GM21515 (cell line): Measurements from ENCODE around the gene NCKAP5.
"Not testable (repeated sequence)": the region's sequence is repeated elsewhere in the genome, so short reads cannot be mapped to it uniquely, and the experiment has no call there.

Experiments used
- ATAC-seq: cut with Tn5 transposase; IDR thresholded peaks from one replicate; pipeline ENCODE4 v1.9.1; 2021; ENCODE audit not compliant: unreplicated experiment

NCKAP5 gene

DNA sequence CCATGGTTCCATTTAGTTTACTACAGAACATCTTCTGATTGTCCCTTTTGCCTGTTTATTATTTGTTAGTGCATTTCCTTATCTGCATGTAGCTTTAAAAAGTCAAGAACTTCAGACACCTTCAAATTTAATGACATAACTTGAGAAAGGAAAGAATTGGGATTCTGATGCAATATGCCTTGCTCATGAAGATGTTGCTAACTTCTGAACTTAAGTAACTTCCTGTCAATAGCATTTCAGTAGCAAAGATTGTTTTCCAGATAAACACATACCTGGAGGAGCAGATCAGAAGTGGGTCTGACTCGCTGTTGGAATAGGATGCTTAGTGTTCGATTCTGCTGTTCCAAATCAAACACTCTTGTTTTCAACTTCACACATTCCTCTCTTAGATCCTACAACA lies 708.0 kb downstream of the NCKAP5 start:
- no peak for ATAC-seq

DNA sequence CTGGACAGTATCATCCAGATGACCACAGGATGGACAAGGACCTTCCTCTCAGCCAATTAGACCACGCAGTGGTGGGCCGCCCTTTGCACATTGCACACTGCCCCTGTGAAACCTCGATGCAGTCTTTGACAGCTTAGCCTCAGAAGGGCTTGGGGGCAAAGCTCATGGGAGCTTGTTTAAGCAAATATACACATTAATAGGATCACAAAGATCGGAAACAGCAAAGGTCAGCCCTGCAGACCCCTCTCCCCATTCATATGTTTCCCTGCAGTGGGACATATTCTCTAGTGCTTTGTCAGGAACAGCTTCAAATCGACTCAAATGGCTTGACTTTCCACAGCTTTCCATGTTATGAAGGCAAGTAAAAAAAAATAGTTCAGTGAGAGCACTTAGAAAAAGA lies 708.7 kb downstream of the NCKAP5 start:
- ATAC-seq, result no peak

DNA sequence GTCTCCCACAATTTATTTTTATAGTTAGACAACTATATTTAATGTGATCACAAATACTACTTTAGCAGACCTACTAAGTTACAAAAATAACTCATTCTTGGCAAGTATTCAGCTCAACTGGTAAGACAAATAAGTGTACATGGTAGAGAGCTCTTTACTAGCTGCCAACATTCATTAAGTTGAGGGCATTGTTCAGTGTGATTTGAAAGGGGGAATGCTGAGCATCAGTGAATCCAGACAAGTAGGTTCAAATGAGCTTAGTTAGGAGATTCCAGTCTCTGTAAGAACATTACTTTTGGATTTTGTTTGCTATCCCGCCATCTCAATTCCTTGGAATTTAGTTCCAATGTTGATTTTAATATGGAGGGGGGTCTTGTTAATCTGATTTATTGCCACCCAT lies 710.9 kb downstream of the NCKAP5 start:
- ATAC-seq, result no peak

DNA sequence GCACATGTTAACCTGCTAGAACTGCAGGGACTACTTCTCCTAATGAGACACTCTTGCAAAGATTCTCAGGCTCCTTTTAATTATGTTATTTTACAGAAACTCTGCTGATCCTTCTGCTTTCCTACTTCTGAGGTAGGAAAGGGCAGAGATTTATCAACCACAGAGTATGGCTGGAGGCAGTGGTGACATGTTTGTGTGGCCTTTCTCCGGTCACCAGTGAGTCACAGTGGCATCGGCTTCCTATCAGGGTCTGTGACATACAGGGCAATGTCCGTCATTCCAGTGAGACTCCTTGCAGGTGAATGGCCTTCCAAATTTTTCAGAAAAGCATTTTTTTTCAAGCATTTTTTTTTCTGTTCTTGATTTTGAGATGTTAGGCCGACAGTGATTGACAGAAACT lies 717.6 kb downstream of the NCKAP5 start:
- no peak for ATAC-seq

DNA sequence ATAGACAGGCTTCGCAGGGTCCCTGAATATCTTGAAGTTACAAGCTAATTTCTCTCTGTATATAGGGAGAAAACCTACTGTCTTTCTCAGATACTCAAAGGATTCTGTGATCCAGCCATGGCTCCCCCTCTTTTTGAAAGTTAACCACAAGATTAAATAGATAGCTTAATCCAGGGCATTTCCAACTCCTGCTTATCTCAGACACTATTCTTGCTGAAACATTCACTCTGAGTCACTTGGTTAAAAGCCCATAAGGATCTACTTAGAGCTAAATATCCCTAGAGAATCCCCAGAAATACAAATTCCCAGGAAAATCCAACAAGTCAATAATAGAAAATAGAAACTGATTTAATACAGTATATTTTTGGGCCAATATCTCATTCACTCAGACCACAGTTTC lies 719.1 kb downstream of the NCKAP5 start:
- ATAC-seq, result no peak

DNA sequence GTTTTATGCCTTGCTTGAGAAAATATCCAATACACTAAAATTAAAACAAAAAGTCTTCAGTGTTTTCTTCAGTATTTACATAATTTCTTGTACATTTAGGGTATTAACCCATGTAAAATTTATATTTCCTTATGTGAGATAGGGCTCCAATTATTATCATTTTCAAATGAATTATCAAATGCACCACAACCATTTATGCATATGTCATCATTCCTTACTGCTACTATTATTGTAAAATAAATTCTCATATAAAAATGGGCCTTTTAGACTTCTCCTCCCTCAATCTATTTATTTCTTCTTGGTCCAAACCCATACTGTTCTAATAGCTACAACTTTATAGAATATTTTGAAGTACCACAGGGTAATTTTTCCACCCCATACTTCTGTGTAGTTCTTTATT lies 722.9 kb downstream of the NCKAP5 start:
- ATAC-seq, result no peak

DNA sequence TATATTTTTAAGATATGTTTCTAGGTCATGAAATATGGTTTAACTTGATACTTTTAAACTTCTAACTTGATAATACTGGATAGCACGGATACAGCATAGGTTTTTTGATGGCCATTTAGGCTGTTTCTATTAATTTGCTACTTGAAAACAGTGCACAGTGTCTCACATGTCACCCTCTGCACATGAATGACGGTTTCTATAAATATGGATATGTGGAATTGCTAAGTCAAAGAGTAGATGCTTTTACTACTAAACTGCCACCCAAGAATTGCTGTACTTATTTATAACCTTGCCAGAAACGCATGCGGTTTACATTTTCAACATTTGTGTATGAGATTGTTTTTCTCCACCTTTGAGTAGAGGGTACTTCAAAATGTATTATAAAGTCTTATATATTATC lies 723.7 kb downstream of the NCKAP5 start:
- no peak for ATAC-seq

DNA sequence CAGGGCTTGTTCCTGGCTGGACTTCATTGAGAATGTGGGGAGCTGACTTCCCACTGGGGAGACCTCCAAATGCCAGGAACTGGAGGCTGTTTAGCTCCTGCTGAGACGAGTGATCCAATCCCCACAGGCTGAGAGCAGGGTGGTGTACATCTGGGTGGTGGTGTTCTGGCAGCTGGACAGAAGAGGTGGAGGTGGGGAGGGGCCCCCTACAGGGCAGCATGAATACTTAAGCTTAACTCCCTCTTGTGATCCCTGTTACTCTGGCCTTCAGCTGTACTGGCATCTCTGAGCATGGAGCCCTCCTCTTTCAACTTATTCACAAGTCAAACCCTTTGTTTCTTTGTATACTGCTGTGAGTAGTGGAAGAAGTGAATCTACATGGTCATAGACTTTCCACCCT lies 730.5 kb downstream of the NCKAP5 start:
- no peak for ATAC-seq

DNA sequence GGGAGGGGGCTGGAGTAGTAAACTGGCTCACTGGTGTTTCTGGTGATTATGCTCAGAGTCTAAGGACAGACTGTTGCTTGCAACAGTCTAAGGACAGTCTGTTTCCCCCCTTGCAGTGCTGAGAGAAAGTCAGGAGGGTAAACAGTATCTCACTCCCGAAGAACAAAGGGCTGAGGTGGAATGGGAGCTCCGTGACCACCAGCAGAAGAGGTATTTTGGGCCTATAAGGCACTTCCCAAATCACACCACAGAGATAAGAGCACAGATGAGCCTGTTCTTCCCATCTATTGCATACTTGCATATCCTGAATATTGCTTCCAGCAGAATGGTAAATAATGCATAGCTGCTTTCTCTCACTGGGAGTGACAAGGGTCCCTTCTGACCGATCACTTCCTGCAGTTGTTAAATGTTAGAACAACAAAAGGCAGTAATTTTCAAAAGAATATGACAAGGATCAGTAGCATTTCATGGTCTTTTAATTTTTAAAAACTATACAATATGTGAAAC lies 737.9 kb downstream of the NCKAP5 start:
- ATAC-seq, result no peak

DNA sequence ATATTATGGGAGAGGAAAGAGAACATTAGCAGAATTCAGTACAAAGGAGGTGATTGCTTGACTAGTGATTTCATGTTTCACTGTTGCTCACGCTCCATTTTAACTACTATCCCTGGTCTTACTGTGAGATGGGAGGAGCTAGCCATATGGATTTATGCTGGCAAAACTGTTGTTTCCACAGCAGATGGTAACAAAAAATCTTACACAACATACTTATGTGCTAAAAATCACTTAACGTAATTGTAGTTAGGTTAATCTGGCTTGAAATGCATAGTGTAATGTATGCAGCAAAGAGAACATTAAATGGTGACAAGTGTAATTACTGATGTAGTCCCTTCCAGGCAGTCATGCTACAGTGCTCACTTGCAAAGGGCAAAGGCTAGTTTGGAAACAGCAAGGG lies 742.7 kb downstream of the NCKAP5 start:
- ATAC-seq, result no peak

DNA sequence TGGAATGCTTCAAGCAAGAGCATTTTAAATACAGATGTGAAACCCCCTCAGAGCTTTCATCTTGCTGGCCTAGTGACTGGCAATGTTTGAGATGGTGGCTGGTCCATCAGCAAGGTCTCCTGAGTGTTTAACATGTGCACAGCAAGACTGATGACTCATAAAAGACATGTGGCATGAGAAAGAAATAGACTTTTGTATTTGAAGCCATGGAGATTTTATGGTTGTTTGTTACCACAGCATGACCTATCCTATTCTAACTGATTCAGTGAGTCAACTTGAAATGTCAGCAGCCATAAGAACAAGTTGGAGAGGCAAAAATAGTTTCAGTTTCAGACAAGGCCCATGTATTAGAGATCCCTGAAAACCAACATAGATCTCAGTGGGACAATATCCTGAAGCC lies 743.5 kb downstream of the NCKAP5 start:
- ATAC-seq, result no peak

DNA sequence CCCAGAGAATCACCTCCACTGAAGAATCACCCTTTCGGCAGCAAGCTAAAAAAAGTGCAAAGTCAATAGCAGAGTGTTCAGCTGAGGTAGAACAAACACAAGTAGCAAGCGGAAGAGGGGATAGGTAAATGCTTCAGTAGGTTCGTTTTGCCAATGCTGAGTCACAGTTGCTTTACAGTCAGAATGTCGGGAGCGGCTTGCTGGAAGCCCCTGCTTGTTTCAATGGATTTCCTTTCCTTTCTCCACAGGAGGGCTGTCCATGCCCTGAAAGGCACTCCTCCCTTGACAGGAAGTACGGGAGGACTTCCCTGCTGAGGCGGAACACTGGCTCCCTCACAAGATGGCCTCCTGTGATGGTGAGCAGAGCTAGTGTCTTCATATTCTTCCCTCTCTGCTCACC lies 752.0 kb downstream of the NCKAP5 start:
- ATAC-seq, result no peak

DNA sequence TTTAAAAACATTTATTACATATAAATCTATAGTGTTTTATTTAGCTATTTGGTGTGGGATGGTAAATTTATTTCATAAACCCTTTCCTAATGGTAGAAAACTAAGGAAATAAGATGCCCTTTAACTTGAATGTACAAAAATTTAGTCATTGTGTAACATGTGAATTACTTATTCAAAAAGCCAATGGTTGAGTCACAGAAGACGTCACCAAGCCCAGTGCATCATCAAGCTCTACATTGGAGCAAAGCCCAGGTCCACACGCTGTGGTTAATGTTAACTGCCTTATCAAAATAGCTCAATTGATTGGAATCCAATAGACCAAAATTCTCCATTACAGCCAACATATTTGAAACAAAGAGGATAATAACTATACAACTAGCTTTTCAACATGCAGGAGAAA lies 752.7 kb downstream of the NCKAP5 start:
- ATAC-seq, result no peak

DNA sequence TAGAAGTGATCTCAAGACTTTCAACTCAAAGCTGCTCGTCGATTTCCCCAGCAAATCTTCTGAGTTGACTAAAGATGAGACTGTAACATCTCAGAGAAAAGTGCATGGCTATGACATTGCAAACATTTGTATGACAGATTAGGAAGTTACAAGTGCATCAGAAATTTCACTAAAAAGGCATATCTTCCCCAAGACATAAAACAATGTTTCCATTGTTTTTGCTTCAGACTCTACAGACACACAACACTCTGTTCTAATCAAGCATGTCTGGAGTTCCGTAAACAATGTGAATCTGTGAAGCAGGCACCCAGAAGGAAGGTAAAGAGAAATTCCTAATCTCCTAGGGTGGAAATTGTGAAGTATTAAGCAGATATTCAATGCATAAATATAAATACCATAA lies 753.6 kb downstream of the NCKAP5 start:
- ATAC-seq, result no peak

DNA sequence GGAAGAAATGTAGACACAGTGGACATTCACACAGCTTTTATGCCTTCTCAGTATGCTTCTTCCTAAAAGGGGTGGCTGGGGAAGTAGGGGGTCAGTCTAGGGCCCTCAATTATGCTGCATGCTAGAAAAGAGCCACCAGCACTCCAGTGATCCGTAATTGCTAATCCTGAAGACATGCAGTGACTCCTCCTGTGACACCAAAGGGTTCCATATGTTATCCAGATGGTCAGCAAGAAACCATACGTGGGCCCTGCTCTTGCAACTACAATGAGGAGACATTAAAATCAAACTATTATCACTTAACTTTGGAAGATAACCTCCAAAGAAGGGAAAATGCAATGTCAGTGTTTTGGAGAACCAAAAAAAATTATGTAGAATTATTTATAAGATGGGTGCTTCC lies 754.8 kb downstream of the NCKAP5 start:
- ATAC-seq, result no peak

DNA sequence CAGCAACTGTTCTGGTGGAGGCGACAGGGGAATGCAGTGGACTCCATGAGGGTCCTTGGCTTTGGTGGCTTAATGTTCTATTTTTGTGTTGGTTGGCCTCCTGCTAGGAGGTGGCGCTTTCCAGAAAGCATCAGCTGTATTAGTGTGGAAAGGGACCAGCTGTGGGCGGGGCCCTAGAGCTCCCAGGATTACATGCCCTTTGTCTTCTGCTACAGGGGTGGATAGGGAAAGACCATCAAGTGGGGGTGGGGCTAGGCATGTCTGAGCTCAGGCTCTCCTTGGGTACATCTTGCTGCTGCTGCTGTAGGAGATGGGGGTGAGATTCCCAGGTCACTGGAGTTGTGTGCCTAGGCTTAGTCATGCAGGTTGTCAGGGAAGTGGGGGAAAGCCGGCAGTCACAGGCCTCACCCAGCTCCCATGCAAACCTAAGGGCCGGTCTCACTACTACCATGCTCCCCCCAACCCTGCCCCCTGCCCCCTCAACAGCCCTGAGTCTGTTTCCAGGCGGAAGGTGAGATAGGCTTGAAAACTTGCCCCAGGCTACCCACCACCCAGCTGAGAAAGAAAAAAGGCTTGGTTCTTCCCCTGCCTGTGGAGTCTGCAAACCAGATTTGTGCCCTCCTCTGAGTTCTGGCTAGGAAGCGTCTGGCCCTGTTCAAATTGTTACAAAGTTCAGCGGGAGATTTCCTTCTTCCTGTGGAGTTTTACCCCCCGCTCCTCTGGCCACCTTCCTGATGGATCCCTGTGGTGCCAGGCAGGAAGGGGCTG lies 756.9 kb downstream of the NCKAP5 start:
- ATAC-seq, result no peak

DNA sequence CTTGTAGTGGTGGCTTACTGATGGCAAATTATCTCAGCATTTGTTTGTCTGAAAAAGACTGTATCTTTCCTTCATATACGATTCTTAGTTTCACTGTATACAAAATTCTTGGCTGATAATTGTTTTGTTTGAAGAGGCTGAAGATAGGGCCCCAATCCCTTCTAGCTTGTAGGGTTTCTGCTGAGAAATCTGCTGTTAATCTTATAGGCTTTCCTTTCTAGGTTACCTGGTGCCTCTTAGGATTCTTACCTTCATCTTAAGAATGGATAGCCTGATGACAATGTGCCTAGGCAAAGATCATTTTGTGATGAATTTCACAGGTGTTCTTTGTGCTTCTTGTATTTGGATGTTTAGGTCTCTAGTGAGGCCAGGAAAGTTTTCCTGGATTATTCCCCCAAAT lies 758.3 kb downstream of the NCKAP5 start:
- ATAC-seq, result not testable (repeated sequence)

DNA sequence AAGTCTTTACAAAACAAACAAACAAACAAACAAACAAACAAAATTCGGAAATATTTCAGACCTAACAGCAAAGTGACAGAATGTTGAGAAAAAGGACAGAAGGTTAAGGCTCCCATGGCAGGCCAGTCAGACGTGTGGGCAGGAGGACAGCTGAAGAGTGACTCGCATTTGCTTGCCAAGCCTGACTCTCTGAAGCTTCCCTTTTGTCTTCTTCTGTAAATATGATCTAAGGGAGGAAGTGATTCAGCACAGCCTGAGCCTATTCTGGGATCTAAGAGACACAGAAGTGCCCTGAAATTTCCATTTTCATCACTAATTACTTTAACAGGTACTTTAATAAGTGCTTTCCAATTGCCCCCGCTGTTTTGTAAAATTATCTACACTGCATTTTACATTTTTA lies 764.2 kb downstream of the NCKAP5 start:
- ATAC-seq, result no peak

DNA sequence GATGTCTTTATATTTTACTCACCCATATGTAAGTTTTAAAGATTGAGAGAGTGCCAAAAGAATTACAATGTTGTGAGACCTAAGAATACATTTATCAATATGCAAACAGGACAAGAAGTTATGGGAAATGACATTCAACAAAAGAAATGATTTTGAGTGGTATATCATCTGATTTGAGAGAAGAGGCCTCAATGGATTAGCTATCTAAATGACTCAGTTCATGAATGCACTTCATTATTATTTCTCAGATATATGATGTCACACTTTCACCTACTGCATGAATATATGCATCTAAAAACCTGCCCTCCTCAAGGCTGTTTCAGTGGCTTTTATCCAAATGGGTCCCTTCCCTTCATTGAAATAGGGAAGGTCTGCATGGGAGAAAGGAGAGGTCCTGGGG lies 769.9 kb downstream of the NCKAP5 start:
- ATAC-seq, result no peak

DNA sequence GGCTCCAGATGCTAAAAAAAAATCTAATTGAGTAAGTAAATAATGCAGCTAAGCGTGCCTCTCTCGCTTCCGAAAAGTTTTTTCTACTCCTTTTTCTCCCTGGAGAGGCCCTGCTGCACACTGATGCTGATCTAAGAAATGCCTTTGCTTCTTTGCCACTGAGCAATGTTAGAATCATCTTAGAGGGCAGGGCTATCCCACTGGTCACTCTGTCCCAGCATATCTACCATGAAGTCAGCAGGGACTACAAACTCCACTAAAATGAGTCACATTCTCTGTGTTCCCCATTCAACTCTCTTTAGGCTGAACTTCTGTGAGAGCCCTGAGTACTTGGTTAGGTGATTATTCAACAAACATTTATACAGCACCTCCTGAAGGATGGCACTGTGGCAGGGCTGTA lies 770.7 kb downstream of the NCKAP5 start:
- no peak for ATAC-seq

DNA sequence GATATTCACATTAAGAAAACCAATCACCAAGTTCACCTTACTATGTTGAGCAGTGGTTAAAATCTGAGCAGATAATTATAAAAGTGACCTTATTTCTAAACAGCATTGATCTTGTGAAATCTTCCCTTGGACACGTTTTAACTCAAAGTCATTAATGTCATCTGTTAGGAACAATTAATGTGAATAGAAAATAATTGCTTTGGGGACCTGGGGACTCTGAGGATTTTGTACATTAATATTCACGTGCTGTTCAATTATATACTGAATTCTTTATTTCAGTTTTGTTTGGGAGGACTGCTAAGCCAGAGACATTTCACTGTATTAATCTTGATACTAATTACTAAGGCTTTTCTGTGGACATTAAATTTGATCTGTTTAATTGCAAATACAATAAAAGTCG lies 771.2 kb downstream of the NCKAP5 start:
- no peak for ATAC-seq

DNA sequence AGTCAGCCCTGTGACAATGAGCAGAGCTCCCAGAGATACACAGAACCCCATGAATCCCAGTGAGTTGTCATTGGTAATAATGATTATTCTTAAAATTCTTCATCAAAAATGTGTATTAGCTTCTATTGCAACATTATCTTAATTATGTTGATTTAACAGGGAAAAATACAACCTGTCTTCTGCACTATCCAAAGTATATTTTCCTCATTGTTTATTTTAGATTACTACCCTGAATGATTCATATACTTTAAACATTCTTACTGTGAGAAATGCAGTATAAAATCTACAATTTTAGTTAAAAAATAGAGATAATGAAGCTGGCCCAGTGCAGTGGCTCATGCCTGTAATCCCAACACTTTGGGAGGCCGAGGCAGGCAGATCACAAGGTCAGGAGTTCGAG lies 773.0 kb downstream of the NCKAP5 start:
- ATAC-seq, result no peak

DNA sequence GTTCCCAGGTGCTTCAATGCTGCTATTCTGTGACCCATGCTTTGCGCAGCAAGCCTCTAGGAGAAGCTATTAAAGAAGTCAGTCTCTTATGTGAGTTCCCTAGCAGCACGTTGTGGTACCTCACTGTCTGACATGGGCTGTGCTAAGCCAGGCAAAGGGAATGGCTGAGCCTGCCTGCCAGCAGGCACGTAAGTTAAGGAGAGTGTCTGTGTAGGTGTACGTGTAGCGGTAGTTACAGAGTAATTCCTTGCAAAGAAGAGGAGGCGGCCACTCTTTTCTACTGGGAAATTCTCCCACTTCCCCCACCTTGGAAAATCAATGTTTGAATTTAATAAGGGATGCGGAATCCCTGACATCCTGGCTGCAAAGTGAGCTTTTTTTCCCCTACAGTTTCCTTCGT lies 774.7 kb downstream of the NCKAP5 start:
- ATAC-seq, result no peak
